NCI-H1105 (cell line): ENCODE data around the gene SHISA7.

Source experiments
- DNase-seq: peaks from one replicate; lab custom pipeline; 2025; lab: John Stamatoyannopoulos, UW

The SHISA7 gene

DNA sequence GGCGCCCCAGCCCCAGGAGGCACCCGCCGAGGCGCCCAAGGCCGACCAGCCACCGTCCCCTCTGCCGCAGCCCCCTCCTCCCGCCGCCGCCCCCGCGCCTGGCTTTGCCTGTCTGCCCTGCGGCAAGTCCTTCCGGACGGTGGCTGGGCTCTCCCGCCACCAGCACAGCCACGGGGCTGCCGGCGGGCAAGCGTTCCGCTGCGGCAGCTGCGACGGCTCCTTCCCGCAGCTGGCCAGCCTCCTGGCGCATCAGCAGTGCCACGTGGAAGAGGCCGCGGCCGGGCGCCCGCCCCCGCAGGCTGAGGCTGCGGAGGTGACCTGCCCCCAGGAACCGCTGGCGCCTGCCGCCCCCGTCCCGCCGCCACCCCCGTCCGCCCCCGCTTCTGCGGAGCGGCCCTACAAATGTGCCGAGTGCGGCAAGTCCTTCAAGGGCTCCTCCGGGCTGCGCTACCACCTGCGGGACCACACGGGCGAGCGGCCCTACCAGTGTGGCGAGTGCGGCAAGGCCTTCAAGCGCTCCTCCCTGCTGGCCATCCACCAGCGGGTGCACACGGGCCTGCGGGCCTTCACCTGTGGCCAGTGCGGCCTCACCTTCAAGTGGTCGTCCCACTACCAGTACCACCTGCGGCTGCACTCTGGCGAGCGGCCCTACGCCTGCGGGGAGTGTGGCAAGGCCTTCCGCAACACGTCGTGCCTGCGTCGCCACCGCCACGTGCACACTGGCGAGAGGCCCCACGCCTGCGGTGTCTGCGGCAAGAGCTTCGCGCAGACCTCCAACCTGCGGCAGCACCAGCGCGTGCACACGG is 39.3 kb upstream of the SHISA7 start:
- no peak for DNase-seq

DNA sequence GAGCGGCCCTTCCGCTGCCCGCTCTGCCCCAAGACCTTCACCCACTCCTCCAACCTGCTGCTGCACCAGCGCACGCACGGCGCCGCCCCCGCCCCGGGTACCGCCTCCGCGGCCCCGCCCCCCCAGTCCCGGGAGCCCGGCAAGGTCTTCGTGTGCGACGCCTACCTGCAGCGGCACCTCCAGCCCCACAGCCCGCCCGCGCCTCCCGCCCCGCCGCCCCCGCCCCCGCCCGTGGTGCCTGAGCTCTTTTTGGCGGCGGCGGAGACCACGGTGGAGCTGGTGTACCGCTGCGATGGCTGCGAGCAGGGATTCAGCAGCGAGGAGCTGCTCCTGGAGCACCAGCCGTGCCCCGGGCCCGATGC is 38.7 kb upstream of the SHISA7 start:
- no peak for DNase-seq

DNA sequence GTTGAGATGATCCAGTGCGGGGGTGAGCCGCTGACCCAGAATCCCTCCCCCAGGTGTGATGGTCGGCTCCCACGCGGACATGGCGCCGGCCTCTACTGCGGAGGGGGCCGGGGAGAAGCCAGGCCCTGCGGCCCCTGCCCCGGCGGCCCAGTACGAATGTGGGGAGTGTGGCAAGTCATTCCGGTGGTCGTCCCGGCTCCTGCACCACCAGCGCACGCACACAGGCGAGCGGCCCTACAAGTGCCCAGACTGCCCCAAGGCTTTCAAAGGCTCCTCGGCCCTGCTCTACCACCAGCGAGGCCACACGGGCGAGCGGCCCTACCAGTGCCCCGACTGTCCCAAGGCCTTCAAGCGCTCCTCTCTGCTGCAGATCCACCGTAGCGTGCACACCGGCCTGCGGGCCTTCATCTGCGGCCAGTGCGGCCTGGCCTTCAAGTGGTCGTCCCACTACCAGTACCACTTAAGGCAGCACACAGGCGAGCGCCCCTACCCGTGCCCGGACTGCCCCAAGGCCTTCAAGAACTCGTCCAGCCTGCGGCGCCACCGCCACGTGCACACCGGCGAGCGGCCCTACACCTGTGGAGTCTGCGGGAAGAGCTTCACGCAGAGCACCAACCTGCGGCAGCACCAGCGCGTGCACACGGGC is 38.2 kb upstream of the SHISA7 start:
- no peak for DNase-seq

DNA sequence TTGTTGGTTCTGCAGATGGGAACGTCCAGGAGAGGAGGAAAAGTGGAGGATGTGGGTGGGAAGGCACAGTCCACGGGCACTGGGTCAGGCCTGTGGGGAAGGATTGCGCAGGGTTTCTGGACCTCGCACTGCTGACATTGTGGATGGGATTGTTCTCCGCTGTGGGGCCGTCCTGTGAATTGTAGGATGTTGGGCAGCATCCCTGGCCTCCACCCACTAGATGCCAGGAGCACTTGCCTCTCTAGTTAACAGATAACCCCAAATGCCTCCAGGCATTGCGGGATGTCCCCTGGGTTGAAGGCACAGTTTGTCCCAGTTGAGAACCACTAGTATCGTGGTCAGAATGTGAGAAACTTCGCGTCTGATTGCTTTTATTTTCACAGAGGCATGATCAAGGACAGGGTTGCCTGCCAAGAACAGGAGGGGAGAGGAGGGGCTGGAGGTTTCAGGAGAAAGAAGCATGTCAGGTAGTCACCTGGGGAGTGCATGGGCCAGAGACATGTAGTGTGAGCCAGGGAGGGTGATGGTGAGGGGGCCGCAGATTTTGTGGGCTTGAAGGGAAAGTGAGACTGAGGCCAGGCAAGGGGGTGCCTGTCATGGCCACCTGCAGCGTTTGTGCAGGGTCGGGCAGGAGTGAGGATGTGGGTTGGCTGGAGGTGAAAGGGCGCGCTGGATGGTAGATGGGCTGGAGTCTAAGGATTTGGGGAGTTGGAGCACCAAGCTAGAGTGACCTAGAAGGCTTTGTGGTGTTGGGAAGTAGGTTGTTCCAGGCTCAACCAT is 36.5 kb upstream of the SHISA7 start:
- no peak for DNase-seq

DNA sequence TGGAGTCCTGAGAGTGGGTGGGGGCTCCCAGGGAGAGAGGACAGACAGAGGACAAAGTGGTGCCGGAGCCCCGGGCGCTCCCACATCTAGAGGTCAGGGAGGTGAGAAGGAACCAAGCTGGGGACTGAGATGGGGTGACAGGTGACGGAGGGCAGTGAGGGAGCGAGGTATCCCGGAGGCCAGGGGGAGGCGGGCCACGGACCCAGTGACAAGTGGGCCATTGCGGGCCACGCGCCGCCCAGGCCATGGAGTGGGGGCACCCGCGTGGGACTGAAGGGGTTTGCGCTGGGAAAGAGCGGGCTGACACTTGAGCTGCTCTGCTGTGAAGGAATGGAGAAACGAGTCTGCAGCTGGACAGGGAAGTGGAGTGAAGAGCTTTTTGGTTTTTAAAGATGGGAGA is 35.9 kb upstream of the SHISA7 start:
- DNase-seq, result no peak

DNA sequence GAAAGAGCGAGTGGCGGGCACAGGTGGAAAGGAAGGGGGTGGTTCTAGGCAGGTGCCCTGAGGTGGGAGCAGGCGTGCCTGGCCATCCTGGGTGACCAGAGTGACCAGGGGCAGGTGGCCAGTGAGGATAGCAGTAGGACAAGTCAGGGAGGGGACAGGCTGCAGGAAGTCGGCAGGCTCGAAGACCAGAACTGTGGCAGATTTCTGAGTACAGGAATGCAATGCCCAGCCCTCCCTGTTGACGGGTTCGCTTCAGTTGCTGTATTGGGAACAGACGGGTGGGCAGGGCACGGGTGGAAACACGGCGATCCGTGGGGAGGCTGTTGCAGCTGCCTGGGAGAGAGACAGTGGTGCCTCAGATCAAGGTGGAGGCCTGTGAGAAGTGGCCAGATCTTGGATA is 35.3 kb upstream of the SHISA7 start:
- DNase-seq, result no peak

DNA sequence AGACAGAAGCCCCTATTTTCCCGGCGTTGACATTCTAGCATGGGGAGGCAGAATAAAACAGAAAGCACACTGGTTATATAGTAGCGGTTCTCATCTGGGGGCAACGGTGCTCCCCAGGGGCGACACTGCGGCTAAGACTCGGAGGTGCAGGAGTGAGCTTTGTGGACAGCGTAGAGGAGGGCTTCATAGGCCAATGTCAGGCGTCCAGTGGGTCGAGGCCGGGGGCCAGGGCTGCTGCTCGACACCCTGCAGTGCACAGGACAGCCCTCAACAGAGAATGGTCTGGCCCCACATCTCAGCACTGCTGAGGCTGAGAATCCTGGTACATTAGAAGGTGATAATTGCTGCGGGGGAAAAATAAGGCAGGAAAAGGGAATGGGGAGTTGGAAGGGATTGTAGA is 34.8 kb upstream of the SHISA7 start:
- DNase-seq, result no peak

DNA sequence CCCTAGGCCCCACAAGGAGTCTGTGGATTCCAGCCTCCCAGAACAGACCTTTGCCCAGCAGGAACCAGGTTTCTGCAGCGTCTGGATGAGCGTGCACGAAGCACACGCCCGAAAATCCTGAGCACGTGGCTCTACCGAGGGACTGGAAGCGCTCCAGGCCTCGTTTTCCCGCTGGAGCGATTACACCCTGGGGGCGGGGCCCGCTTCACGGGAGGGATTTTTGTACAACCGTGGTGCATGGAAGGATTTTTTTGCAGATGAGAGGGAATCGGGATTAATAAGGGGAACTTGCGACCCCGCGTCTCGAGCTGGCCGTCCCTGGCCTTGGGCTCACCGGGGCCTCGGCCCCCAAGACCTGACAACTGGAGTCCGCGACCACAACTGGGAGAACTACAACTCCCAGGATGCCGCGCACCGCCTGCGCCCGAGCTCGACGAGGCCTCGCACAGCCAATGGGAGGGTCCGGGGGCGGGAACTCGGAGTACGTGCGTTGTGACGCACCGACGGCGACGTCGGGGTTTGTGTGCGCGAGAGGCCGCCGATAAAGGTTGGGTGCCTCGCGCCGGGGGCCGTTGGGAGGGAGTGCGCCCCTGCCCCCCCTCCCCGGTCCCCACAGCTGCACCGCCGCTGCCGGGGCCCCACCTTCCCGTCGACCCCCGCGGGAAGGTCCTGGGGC is 33.1 kb upstream of the SHISA7 start, which contains the start of gene ZNF628:
Gene ZNF628 (plus strand): TSS at position 518 of the 676 bp plus-strand sequence. CDS start 3,294 bp downstream, outside the sequence.
- DNase-seq, result peak; percentile 99

DNA sequence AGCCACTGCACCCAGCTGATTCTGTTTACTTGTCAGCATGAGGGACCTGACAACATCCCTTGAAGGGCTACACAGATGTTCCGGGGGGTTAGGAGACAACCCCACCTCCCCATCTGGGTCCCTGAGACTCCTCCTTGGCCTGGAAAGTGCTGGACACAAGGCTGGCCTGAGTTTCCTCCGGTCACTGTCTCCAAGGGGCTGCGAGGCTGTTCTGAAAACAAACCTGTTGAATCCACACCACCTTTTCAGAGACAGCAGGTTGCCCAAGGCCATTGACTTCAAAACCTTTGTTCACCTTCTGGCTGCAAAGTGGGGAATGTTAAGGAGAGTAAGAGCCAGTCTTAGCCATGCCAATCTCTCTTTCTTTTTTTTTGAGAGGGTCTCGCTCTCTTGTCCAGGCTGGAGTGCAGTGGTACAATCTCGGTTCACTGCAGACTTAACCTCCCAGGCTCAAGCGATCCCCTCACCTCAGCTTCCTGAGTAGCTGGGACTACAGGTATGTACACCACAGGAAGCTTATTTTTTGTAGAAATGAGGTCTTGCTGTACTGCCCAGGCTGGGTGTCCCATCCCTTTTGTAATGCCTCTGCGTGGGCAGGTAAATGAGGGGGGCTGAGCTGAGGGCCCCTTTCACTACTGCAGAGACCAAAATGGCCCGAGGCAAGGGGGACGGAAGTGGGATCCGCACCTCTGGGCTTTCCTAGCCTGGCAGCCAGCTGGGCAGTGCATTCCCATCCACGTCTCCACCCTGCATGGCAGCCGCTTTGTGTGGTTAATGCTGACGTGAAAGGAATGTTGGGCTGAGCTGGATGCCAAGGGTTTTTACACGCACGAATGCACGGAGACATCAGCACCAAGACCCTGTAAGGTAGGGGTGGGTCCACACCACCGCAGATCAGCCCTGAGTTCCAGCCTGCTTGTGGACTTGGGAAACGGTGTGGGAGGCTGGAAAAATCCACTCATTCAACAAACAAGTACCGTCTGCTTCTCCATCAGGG is 31.5 kb upstream of the SHISA7 start:
- no peak for DNase-seq

DNA sequence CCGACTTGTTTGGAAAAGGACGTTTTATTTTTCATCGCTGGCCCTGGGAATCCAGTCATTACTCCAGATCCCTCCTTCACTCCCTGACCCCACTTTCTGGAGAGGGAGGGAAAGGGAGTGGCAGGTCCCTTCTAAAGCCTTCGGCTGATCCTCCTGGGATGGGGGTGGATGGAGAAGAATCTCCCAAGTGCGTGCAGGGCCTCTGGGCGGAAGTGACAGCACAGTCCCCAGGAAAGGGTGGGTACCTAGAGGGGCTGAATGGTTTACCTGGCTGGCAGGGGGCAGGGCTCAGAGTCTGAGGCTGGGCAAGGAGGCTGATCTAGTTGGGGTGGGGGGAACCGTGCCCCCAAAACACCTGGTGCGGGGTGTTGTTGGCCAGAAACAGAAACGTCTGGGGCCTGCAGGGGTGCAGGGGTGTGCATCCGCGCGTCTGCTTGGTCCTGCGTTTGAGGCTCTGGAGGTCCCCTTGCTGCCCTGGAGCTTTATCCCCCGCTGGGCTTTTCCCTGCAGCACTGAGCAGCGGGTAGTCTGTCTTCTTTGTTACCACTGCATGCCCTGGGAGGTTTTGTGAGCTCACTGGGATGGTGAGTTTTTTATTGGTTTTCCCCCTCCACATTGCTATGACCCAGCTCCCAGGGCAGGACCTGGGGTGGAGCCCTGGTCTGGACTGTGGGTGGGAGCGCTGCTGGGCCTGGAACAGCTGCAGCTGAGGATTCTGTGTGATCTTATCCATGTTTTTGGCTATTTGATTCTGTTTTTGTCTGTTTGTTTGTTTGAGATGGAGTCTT is 30.3 kb upstream of the SHISA7 start:
- no peak for DNase-seq

DNA sequence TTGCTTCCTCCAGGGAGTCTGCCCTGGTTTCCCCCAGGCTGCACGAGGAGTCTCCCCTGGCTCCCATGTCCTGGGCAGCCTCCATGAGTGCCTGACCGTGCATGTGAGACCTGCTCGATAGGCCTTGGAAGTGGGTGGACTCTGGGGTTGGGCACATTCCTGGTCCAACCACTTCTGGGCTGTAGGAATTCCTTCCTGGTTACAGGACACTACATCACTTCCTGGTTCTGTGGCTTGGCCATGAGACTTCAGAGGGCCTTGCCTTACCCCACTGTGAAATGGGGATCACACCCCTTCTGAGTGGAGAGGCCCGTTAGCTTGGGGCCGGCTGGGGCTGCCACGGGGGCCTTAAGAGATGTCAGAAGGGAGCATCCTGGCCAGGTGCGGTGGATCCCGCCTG is 29.4 kb upstream of the SHISA7 start:
- DNase-seq, result no peak

DNA sequence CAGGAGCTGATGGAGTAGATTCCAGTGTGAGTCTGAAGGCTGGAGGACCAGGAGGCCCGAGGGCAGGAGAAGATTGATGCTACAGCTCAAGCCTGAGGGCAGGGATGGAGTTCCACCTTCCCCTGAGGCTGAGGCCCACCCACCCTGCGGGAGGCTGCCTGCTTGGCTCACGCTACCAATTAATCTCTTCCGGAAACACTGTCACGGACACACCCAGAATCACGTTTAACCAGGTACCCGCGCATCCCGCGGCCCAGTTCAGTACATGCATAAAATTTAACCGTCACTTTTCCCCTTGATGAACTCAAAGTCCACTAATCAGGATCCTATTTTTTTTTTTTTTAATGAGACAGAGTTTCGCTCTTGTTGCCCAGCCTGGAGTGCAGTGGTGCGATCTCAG is 28.2 kb upstream of the SHISA7 start:
- DNase-seq, result no peak

DNA sequence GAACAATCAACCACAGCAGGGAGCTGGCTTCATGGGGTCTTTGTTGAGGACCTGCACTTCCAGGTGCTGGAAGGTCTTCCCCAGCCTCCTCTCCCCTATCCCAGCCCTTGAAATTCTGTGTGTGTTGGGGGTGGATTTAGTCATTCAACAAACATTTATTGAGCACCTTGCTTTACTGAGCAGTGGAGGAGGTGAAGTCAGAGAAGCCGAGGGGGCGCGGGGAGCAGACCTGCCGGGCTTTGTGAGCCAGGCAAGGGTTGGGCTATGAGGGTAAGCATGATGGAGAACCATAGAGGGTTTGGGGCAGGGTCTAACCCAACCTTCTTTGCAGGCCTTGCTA is 24.9 kb upstream of the SHISA7 start:
- DNase-seq, result no peak

DNA sequence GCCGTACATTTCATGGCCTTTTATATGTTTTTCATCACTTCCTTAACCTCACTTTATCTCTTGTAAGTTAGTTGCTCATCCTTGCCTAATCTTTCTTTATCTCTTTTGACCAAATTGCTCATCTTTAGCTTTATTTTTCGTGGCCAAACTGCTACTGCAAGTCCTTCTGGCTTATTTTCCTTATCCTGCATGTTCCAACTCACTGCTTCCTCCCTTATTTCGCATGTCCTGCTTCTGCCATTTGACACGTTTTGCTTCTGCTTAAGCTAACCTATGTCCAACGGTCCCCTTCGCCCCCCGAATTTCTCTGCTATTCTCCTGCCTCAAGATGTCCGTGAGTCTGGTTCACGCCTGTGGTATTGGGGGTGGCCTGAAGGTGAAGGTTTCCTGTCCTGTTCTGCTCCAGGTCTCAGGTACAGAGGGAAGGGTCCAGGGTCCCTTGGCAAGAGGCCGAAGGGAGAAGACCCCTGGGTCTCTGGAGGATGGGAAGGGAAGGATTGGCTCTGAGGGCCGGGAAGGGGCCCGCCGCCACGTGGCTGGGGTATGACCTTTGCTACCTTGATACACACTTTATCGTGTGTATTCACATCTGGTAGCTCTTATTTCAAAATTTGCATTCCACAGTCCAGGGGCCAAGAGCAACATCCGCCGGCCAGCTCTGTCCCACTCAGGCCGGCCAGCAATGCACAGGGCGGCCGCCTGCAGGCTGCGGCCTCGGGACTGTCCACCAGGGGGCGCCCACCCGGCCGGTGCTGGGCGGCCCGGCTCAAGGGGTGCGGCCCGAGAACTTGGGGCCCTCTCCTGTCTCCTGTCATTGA is 24.3 kb upstream of the SHISA7 start:
- no peak for DNase-seq

DNA sequence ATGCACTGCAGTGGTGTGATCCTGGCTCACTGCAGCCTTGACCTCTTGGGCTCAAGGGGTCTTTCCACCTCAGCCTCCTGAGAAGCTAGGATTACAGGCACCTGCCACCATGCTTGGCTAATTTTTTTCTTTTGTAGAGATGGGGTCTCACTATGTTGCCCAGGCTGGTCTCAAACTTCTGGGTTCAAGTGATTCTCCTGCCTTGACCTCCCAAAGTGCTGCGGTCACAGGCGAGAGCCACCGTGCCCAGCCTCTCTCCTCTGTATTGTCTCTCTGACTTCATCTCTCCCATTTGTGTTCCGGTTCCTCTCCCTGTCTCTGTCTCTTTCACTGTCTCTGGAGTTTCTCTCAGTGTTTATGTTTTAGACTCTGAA is 23.1 kb upstream of the SHISA7 start:
- no peak for DNase-seq

DNA sequence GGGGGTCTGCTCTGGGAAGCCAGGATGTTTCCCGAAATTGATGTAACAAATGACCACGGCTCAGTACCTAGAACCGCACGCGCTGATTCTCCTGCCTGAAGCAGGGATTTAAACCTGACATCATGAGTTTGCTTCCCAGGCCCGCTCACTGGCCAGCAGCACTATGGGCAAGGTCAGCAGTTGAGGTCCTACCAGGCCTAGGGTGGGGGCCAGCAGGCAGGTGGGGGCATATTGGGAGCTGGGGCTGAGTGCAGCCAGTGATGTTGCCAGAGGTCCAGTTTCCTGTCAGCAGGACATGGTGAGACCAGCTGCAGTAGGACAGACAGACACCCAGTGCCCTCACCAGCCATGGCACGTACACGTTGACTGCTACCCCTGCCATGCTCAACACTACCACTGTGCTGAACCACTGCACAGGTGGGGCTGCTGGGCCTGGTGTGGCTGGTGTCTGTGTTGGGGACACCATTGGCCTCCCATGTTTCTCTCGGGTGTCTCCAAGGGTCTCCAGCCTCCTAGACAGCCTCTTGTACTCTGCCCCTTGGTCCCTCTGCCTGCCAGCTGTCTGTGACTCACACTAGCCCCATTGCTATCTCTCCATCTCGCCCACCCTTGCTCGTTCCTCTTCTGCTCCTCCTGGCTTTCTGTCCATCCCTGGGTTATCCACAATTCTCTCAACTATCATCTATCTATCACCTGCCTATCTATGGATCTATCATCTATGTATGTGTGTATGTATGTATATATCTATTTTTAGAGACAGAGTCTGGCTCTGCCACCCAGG is 22.6 kb upstream of the SHISA7 start:
- no peak for DNase-seq

DNA sequence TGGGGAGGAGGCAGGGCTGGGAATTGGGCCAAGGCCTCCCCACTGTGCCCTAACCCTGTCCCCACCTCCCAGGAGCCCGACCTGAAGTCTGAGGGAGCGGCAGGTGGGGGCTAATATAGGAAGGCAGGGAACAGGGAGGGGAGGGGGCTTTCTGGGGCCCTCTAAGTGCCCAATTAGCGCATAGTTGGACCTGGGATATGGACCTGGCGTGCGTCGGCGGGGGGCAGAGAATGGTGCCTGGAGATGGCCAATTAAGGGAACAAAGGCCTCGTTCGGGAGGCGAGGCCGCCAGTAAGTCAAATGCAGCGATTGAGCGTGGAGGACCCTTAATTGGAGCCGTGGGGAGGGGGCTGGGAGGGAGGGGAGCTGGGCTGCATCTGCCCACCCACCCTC is 21.6 kb upstream of the SHISA7 start, which contains the start of gene C19orf85:
Gene C19orf85 (minus strand): TSS at position 90 of the 393 bp plus-strand sequence. CDS start 197 bp downstream, outside the sequence.
- no peak for DNase-seq

DNA sequence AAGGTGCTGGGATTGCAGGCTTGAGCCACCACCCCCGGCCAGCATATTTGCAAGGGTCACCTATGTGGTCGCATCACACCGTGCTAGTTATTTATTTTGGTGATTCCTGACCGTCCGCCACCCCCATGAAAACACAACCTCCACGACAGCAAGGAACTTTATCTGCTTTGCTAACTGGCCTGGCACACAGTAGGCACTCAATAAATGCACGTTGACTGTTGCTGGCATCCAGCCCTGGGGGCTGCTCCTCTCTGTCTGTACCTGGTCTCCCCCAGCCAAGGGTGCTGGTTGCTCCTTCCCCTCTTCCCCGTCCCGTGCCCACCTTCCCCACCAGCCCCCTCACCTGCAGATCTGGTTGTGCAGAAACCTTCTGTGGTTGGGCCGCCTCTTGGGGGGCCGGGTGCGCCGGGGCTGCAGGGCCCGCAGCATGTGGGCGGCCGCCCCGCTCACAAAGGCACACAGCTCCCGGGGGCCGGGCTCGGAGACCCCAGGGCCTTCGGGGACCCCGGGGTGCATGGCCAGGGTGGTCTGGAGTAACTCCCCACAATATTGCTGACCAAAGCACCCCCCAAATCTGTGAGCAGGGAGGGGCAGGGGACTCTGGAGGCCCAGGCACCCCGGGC is 21.1 kb upstream of the SHISA7 start:
- no peak for DNase-seq
